Globus pallidus (tissue), 1 donor: Measurements from ENCODE around the gene SORCS2.

Source experiments
- DNase-seq: peaks from one replicate; pipeline ENCODE4 v3.0.0-alpha.2; 2015; ENCODE audit warnings: low spot score

SORCS2 gene

GRCh38 chr4:7747566-7747965 is 555.2 kb downstream of the SORCS2 start:
- no peak for DNase-seq

- DNase-seq, result no peak
These were observed 558.2 kb downstream of the SORCS2 start for GRCh38 chr4:7750523-7750922.

- no peak for DNase-seq
These were observed 558.6 kb downstream of the SORCS2 start for GRCh38 chr4:7750972-7751371.

- DNase-seq, result no peak
These were observed 560.3 kb downstream of the SORCS2 start for GRCh38 chr4:7752649-7753048.

GRCh38 chr4:7753271-7753670 is 560.9 kb downstream of the SORCS2 start:
- no peak for DNase-seq

GRCh38 chr4:7753931-7754465 is 561.7 kb downstream of the SORCS2 start:
- no peak for DNase-seq

- no peak for DNase-seq
These were observed 562.4 kb downstream of the SORCS2 start for GRCh38 chr4:7754565-7755262.

GRCh38 chr4:7755561-7755960 is 563.2 kb downstream of the SORCS2 start:
- no peak for DNase-seq

- DNase-seq, result no peak
These were observed 563.7 kb downstream of the SORCS2 start for GRCh38 chr4:7756071-7756470.

GRCh38 chr4:7756561-7757355 is 564.4 kb downstream of the SORCS2 start:
- DNase-seq, result no peak

- DNase-seq, result no peak
These were observed 565.4 kb downstream of the SORCS2 start for GRCh38 chr4:7757501-7758471.

- no peak for DNase-seq
These were observed 566.1 kb downstream of the SORCS2 start for GRCh38 chr4:7758476-7758875.

- DNase-seq, result no peak
These were observed 566.9 kb downstream of the SORCS2 start for GRCh38 chr4:7759216-7759615.

GRCh38 chr4:7759635-7760034 is 567.3 kb downstream of the SORCS2 start:
- no peak for DNase-seq

GRCh38 chr4:7760228-7760627 is 567.9 kb downstream of the SORCS2 start:
- no peak for DNase-seq

- no peak for DNase-seq
These were observed 568.4 kb downstream of the SORCS2 start for GRCh38 chr4:7760706-7761105.

GRCh38 chr4:7761312-7761711 is 569.0 kb downstream of the SORCS2 start:
- no peak for DNase-seq

GRCh38 chr4:7761720-7762119 is 569.4 kb downstream of the SORCS2 start:
- DNase-seq, result no peak

- no peak for DNase-seq
These were observed 570.2 kb downstream of the SORCS2 start for GRCh38 chr4:7762376-7763030.

GRCh38 chr4:7763106-7763505 is 570.8 kb downstream of the SORCS2 start:
- no peak for DNase-seq

GRCh38 chr4:7763788-7764187 is 571.5 kb downstream of the SORCS2 start:
- DNase-seq, result no peak

GRCh38 chr4:7764466-7764865 is 572.1 kb downstream of the SORCS2 start:
- no peak for DNase-seq
